ENCODE data around the gene DLL3. TPM values are rescaled to one million over a fixed set of nuclear protein-coding genes. Genes with fewer than 3 reads are reported as not detected.

The DLL3 gene
- total RNA-seq, 2 experiments from 2014 or later = 1.3 to 1.6 TPM

- ATAC-seq (no peak), DNase-seq (no peak)
- H3K9me3 Mint-ChIP-seq = no peaks in the 10 kb centered on the region
- TF ChIP-seq CTCF (IDR thresholded peaks at IDR 0.05) = no peak
- H3K36me3 Mint-ChIP-seq (ENCODE audit: low read depth) = peaks cover 26% of the 10 kb centered on the region
- ChIA-PET CTCF (interaction anchor here (1.6 to 1.7 kb wide), 2 partner anchors 17 to 21 kb away, joined by 4 to 7 read pairs; partner anchors contain the start of gene DLL3), POLR2A (interaction anchor here (1.0 to 3.0 kb wide), 8 partner anchors 9 to 77 kb away, joined by 3 to 7 read pairs (median 4); partner anchors contain the start of genes DLL3 and RPS16)
- H3K27me3 Mint-ChIP-seq = no peaks in the 10 kb centered on the region
- intact Hi-C loops (cut with micrococcal nuclease) = no loop called here
- H3K4me3 Mint-ChIP-seq = peak overlapping the region; percentile 97
- peak overlapping the region; percentile 93 for H3K27ac Mint-ChIP-seq
- peaks cover 28% of the 10 kb centered on the region for H3K4me1 Mint-ChIP-seq (ENCODE audit: low read depth)
These were observed 17.6 kb upstream of the DLL3 start for GRCh38 chr19:39481229-39481545.

- Mint-ChIP-seq H3K4me3 (peak overlapping the region; percentile 97), H3K36me3 (ENCODE audit: low read depth) (peaks cover 25% of the 10 kb centered on the region), H3K27me3 (no peaks in the 10 kb centered on the region), H3K4me1 (ENCODE audit: low read depth) (peaks cover 28% of the 10 kb centered on the region), H3K27ac (peak overlapping the region; percentile 93), H3K9me3 (no peaks in the 10 kb centered on the region)
- DNase-seq (no peak), ATAC-seq (no peak)
- no peak for TF ChIP-seq CTCF (IDR thresholded peaks at IDR 0.05)
- POLR2A ChIA-PET = interaction anchor here (0.6 to 3.0 kb wide), 8 partner anchors 9 to 582 kb away, joined by 3 to 7 read pairs (median 4); partner anchors contain the start of genes DLL3 and NFKBIB
- CTCF ChIA-PET = interaction anchor here (0.7 to 1.7 kb wide), 4 partner anchors 17 to 90 kb away, joined by 3 to 7 read pairs (median 4); partner anchors contain the start of genes DLL3, MED29 and PAF1
- intact Hi-C loops (cut with micrococcal nuclease) = no loop called here
These were observed 17.1 kb upstream of the DLL3 start for GRCh38 chr19:39481676-39482075.

- ChIA-PET POLR2A (no interaction called here), CTCF (interaction anchor here (1.4 kb wide), 1 partner anchor 9 kb away, joined by 5 read pairs; no protein-coding TSS in a partner anchor)
- DNase-seq (no peak), ATAC-seq (no peak)
- Mint-ChIP-seq H3K4me3 (peak overlapping the region; percentile 97), H3K27me3 (no peaks in the 10 kb centered on the region), H3K4me1 (ENCODE audit: low read depth) (peaks cover 28% of the 10 kb centered on the region), H3K9me3 (no peaks in the 10 kb centered on the region), H3K27ac (no peak overlapping the region), H3K36me3 (ENCODE audit: low read depth) (peaks cover 30% of the 10 kb centered on the region)
- intact Hi-C loops (cut with micrococcal nuclease) = no loop called here
- TF ChIP-seq CTCF (IDR thresholded peaks at IDR 0.05) = no peak
These were observed 15.6 kb upstream of the DLL3 start for GRCh38 chr19:39483141-39483540.

- TF ChIP-seq CTCF (IDR thresholded peaks at IDR 0.05) = no peak
These were observed 9.0 kb upstream of the DLL3 start for GRCh38 chr19:39489756-39490155.

GRCh38 chr19:39492225-39492624, 6.5 kb upstream of the DLL3 start:
- intact Hi-C loops (cut with micrococcal nuclease) = no loop called here
- Mint-ChIP-seq H3K4me3 (no peak overlapping the region), H3K9me3 (no peaks in the 10 kb centered on the region), H3K27ac (no peak overlapping the region), H3K27me3 (peaks cover 5% of the 10 kb centered on the region), H3K4me1 (ENCODE audit: low read depth) (no peaks in the 10 kb centered on the region), H3K36me3 (ENCODE audit: low read depth) (peaks cover 18% of the 10 kb centered on the region)
- ATAC-seq (no peak), DNase-seq (no peak)
- POLR2A ChIA-PET = interaction anchor here (1.0 to 1.4 kb wide), 4 partner anchors 10 to 56 kb away, joined by 3 to 4 read pairs (median 3); partner anchors contain the start of gene RPS16
- CTCF ChIA-PET = interaction anchor here (0.7 to 1.6 kb wide), 2 partner anchors 18 to 47 kb away, joined by 3 to 6 read pairs; partner anchors contain the start of gene EID2
- TF ChIP-seq CTCF (IDR thresholded peaks at IDR 0.05) = no peak

More at GRCh38 chr19:39489756-39490155, 9.0 kb upstream of the DLL3 start:
- Mint-ChIP-seq H3K9me3 (no peaks in the 10 kb centered on the region), H3K27ac (no peak overlapping the region), H3K36me3 (ENCODE audit: low read depth) (peaks cover 27% of the 10 kb centered on the region), H3K4me3 (no peak overlapping the region), H3K4me1 (ENCODE audit: low read depth) (no peaks in the 10 kb centered on the region), H3K27me3 (no peaks in the 10 kb centered on the region)
- ChIA-PET CTCF (interaction anchor here (0.7 to 1.2 kb wide), 2 partner anchors 50 to 71 kb away, joined by 3 read pairs; no protein-coding TSS in a partner anchor), POLR2A (interaction anchor here (0.6 to 1.7 kb wide), 4 partner anchors 8 to 43 kb away, joined by 3 to 6 read pairs (median 4); no protein-coding TSS in a partner anchor)
- no peak for ATAC-seq
- intact Hi-C loops (cut with micrococcal nuclease) = no loop called here
- no peak for DNase-seq

Measured in activated CD8-positive, alpha-beta T cell treated with anti-CD3 and anti-CD28 coated beads for 36 hours (primary cell).